DOHH2 (cell line): ENCODE measurements around the gene NT5DC1.

ENCODE experiments used
- CTCF ChIP-seq: fragments of 200-600 bp; sonication (generic); IDR thresholded peaks from one replicate; pipeline ENCODE4 v1.5.1; 2014; ENCODE audit warnings: antibody characterized with exemption, mild to moderate bottlenecking, low read depth, low read length; ENCODE audit not compliant: poor library complexity, severe bottlenecking
- EZH2phosphoT487 ChIP-seq: fragments of 200-600 bp; sonication (generic); IDR thresholded peaks from 2 replicates; pipeline ENCODE4 v1.6.1; 2017; ENCODE audit warnings: borderline replicate concordance, mild to moderate bottlenecking, antibody characterized with exemption, low read length, moderate library complexity, mixed read lengths

GRCh38 chr6:116120430-116120829 lies 19.8 kb downstream of the NT5DC1 start:
- TF ChIP-seq EZH2phosphoT487 = no peak
- TF ChIP-seq CTCF = no peak
